Measurements from ENCODE around the gene WRAP53.
"Not testable (repeated sequence)": the region's sequence is repeated elsewhere in the genome, so short reads cannot be mapped to it uniquely, and the experiment has no call there.

Gene WRAP53

GRCh38 chr17:7687908-7688807, at the start of gene WRAP53:
TSS of gene WRAP53 (plus strand) at chr17:7688477. CDS start at chr17:7688649, 172 bp downstream.
- intact Hi-C loops (cut with DNase I) = loop anchor here (2.0 to 5.0 kb wide), 4 partner anchors 53 to 286 kb away; partner anchors contain the start of genes FXR2 and TMEM256

GRCh38 chr17:7640783-7641182, 47.5 kb upstream of the WRAP53 start:
- intact Hi-C loops (cut with DNase I) = no loop called here
- DNase-seq = no peak

More at GRCh38 chr17:7687908-7688807, at the start of gene WRAP53:
- peak; percentile 96 to 100 (median 98) for DNase-seq

DNA sequence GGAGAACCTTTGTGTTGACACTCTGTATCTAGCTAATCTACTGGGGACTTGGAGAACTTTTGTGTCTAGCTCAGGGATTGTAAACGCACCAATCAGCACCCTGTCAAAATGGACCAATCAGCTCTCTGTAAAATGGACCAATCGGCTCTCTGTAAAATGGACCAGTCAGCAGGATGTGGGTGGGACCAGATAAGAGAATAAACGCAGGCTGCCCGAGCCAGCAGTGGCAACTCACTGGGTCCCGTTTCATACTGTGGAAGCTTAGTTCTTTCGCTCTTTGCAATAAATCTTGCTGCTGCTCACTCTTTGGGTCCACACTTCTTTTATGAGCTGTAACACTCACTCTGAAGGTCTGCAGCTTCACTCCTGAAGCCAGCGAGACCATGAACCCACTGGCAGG, 46.6 kb upstream of the WRAP53 start:
- DNase-seq; intact Hi-C loops (cut with DNase I): not testable (repeated sequence)

DNA sequence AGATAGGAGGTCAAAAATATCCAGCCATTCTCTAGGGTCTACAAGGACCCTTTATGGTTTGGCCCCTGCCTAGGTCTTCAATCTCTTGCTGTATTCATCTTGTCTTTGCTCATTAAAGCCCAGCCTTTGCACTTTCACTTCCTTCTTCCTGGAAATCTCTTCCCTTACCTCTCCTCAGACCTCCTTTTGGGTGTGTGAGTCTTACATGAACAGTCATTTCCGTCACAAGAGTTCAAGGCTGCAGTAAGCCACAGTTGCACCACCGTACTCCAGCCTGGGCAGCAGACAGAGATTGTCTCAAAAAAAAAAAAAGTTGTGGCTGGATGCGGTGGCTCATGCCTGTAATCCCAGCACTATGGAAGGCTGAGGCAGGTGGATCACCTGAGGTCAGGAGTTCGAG, 43.5 kb upstream of the WRAP53 start:
- intact Hi-C loops (cut with DNase I) = no loop called here
- DNase-seq = no peak

DNA sequence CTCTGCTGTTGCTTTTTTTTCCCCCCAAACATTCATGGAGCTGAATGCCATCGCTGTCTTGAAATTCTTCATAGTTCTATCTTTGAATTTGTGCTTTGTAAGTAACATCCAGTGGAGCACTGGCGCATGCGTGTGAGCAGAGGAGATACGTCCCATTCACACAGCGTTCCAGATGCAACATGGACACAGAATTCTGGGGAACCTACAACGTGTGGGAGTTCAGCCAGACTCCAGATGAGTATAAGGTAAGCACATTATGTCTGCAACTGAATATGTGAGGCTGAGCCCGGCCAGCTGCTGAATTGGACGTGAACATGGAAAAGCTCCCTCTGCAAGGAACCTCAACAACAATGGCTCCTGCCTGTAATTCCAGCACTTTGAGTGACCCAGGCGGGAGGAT, 41.8 kb upstream of the WRAP53 start:
- intact Hi-C loops (cut with DNase I) = no loop called here
- no peak for DNase-seq

- DNase-seq = no peak
- intact Hi-C loops (cut with DNase I) = no loop called here
Observed at GRCh38 chr17:7647018-7647417, 41.3 kb upstream of the WRAP53 start.

DNA sequence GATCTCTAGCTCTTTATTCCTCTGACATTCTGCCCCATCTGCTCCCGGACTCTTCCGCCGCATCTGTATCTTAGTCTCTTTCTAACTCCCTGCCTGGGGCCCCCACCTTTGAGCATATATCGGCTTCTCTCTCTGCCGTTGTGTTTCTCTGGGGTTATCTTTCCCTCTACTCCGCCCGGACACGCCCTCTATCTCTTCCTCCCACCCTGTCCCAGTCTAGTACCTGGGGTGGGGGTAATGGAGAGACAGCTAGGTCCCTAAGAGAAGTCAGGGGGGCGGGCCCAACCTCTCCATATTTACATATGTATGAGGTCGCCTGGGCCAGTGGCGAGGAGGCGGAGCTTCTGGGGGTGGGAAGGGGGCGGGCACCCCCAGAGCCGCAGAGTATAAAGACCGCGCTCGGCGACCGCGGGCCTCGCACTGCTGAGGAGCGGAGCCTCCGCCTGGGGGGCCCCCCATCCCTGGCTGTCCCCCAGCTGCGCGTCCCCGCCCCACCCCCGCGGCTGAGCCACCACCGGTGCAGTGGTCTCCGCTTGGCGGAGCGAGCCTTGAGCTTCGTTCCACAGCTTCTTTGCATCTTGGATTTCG, 37.7 kb upstream of the WRAP53 start, which contains the start of gene ATP1B2:
Gene ATP1B2, plus strand, starts transcription at position 418 of the 588 bp plus-strand sequence. CDS start 593 bp downstream, outside the sequence.
- DNase-seq = peak; percentile 42 to 96 (median 74)
- intact Hi-C loops (cut with DNase I) = no loop called here

DNA sequence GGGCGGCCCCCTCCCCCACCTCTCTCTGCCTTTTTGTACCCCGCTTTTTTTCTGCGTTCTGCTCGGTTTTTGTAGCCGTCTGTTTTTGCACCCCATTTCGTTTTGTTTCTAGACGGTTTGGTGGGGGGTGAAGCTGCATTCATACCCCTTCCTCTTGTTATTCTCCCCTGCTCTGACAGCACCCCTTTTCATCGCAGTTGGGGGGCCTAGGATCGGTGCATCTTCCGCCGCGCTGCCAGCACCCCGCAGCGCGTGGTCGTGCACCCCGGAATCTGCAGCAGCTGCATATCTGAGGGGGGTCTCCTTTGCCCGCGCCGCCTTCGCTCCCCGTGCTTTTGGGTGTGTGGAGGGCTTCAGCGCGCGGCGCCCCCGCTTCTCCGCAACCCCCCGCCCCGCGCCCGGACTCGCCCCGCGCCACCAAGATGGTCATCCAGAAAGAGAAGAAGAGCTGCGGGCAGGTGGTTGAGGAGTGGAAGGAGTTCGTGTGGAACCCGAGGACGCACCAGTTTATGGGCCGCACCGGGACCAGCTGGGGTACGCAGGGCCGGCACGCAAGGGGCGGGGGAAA, 37.1 kb upstream of the WRAP53 start:
- DNase-seq = no peak
- intact Hi-C loops (cut with DNase I) = no loop called here

DNA sequence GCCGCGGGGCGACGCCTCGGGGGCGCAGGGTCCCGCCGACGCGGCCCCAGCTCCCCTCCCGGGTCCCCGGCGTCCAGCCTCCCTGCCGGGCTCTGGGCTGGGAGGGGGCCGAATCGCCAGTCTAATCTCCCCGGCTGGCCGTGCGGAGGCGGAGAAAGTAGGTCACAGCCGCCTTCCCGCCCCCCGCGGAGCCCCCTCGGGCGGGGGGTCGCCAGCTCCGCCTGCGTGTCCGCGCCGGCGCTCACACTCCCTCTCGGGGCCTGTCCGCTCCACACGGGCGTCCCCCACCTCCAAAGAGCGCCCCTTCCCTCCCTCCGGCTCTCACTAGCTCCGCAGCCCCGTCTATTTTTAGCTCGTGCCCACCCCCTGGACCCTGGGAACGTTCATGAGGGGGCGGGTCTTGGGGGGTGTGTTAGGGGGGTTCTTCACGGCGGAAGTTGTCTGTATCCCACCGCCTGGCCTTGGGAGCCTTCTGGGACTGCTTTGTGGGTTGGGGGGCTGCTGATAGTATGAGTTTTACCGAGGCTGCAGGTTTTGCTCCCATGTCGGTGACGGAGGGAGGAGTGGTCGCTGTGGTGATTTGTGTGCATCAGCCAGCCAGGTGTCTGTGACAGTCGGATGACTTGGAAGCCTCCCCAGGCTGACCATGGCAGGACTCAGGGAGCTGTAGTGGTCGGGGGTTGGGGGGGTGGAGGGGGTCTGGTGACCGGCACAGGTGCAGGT, 36.5 kb upstream of the WRAP53 start:
- intact Hi-C loops (cut with DNase I) = no loop called here
- peak in 5 of 10 donors; percentile 28 to 85 (median 32) for DNase-seq

GRCh38 chr17:7652388-7653356, 35.6 kb upstream of the WRAP53 start:
- intact Hi-C loops (cut with DNase I) = no loop called here

GRCh38 chr17:7654832-7655540, 33.3 kb upstream of the WRAP53 start:
- intact Hi-C loops (cut with DNase I) = no loop called here
- DNase-seq = no peak

More at GRCh38 chr17:7652388-7653356, 35.6 kb upstream of the WRAP53 start:
- DNase-seq = no peak

DNA sequence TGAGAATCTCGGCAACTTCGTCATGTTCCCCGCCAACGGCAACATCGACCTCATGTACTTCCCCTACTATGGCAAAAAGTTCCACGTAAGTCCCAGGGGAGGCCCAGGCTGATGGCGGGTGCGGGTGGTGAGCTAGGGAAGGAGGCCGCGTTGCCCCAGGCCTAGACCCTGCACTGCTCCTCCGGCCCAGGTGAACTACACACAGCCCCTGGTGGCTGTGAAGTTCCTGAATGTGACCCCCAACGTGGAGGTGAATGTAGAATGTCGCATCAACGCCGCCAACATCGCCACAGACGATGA, 32.8 kb upstream of the WRAP53 start:
- intact Hi-C loops (cut with DNase I) = no loop called here
- DNase-seq = no peak

DNA sequence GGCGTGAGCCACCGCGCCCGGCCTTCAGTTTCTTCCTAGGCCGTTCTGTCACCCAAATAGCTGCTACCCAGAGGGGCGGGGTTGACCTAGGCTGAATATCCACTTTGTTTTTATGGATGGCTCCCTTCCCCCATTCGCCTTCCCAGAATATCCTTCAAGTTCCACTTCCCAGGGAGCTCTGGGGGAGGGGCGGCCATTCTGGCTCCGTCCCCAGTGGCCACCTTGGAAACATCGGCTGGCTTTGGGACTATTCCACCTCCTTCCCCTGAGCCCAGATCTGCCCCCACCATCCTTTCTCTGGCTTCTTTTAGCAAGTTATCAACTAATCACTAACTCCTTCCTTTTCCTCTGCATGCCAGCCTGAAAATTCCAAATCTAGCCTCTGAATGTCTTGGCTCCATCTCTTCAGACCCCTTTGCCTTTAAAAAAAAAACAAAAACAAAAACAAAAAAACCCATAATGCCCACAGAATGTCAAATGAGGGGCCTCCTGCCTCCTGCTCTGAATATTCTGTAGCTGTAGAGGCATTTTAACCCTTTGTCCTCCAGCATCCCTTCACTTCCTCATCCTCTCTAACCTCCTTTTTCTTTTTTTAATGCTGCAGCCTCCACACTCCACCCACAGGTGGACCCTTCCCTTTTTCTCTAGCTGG, 31.2 kb upstream of the WRAP53 start:
- peak in 9 of 10 donors; percentile 29 to 88 (median 50) for DNase-seq
- intact Hi-C loops (cut with DNase I) = no loop called here

- peak in 8 of 10 donors; percentile 44 to 91 (median 66) for DNase-seq
- intact Hi-C loops (cut with DNase I) = no loop called here
Observed at GRCh38 chr17:7667656-7668406, 20.4 kb upstream of the WRAP53 start.

GRCh38 chr17:7668482-7668881, 19.8 kb upstream of the WRAP53 start:
- intact Hi-C loops (cut with DNase I) = no loop called here
- DNase-seq = peak in 1 of 10 donors; percentile 70

GRCh38 chr17:7673239-7673638, 15.0 kb upstream of the WRAP53 start:
- intact Hi-C loops (cut with DNase I) = no loop called here

GRCh38 chr17:7674934-7675333, 13.3 kb upstream of the WRAP53 start:
- DNase-seq = no peak
- intact Hi-C loops (cut with DNase I) = no loop called here

More at GRCh38 chr17:7673239-7673638, 15.0 kb upstream of the WRAP53 start:
- no peak for DNase-seq

DNA sequence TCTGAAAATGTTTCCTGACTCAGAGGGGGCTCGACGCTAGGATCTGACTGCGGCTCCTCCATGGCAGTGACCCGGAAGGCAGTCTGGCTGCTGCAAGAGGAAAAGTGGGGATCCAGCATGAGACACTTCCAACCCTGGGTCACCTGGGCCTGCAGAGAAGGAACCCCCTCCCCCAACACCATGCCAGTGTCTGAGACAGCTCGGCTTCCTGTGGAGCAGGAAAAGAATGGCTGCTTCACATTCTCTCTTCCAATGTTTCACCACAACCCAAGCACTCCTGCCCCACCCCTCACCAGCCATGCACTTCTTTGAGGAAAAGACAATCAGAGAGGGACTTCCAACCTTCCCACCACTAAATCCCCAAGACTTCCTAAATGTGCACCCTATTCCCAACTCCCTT, 11.7 kb upstream of the WRAP53 start:
- intact Hi-C loops (cut with DNase I) = no loop called here
- DNase-seq = no peak
